Neural progenitor cell (in vitro differentiated cells): ENCODE measurements around the gene CDC42BPA. TPM values are rescaled to one million over a fixed set of nuclear protein-coding genes. Genes with fewer than 3 reads are reported as not detected.

Experiments
- DNase-seq: peaks from one replicate; pipeline ENCODE4 v3.0.0-alpha.2; 2016; ENCODE audit warnings: low spot score
- H2AFZ ChIP-seq: fragments of 200-600 bp; sonication (generic); replicated peaks from 2 replicates; pipeline ENCODE4 v1.6.1; 2016; ENCODE audit warnings: antibody characterized with exemption
- H3F3A ChIP-seq: fragments of 200-600 bp; sonication (generic); 2 replicates; pipeline ENCODE4 v1.6.1; 2016; ENCODE audit warnings: antibody characterized with exemption, low read depth
- H3K27ac ChIP-seq: fragments of 200-600 bp; sonication (generic); 2 replicates; pipeline ENCODE4 v1.5.1; 2016; ENCODE audit warnings: mild to moderate bottlenecking
- H3K27me3 ChIP-seq: fragments of 200-600 bp; sonication (generic); 2 replicates; pipeline ENCODE4 v1.6.1; 2016; ENCODE audit warnings: mild to moderate bottlenecking, moderate library complexity
- H3K36me3 ChIP-seq: fragments of 200-600 bp; sonication (generic); 2 replicates; pipeline ENCODE4 v1.5.1; 2016
- H3K4me1 ChIP-seq: fragments of 200-600 bp; sonication (generic); 2 replicates; pipeline ENCODE4 v1.6.1; 2016; ENCODE audit warnings: mixed run types
- H3K4me2 ChIP-seq: fragments of 200-600 bp; sonication (generic); 2 replicates; pipeline ENCODE4 v1.6.1; 2016
- H3K4me3 ChIP-seq: fragments of 200-600 bp; sonication (generic); 2 replicates; pipeline ENCODE4 v1.5.1; 2016
- H3K79me2 ChIP-seq: fragments of 200-600 bp; sonication (generic); 2 replicates; pipeline ENCODE4 v1.6.1; 2016; ENCODE audit warnings: low read depth
- H3K9ac ChIP-seq: fragments of 200-600 bp; sonication (generic); 2 replicates; pipeline ENCODE4 v1.6.1; 2016
- H3K9me3 ChIP-seq: fragments of 200-600 bp; sonication (generic); 2 replicates; pipeline ENCODE4 v1.5.1; 2016; ENCODE audit warnings: low read depth
- H4K20me1 ChIP-seq: fragments of 200-600 bp; sonication (generic); 2 replicates; pipeline ENCODE4 v1.6.1; 2016; ENCODE audit warnings: low read depth
- H3K27ac Mint-ChIP-seq: 3 replicates; pipeline ENCODE4 v1.8.0; 2021; ENCODE audit warnings: mixed read lengths
- H3K27me3 Mint-ChIP-seq: 2 replicates; pipeline ENCODE4 v1.8.0; 2022; ENCODE audit warnings: low read depth, mild to moderate bottlenecking, inconsistent platforms, moderate library complexity, mixed read lengths; ENCODE audit not compliant: insufficient read depth
- H3K36me3 Mint-ChIP-seq: 3 replicates; pipeline ENCODE4 v1.8.0; 2021; ENCODE audit warnings: mixed read lengths
- H3K4me1 Mint-ChIP-seq: 3 replicates; pipeline ENCODE4 v1.8.0; 2021; ENCODE audit warnings: mixed read lengths
- H3K4me3 Mint-ChIP-seq: 3 replicates; pipeline ENCODE4 v1.8.0; 2021; ENCODE audit warnings: mild to moderate bottlenecking, moderate library complexity, mixed read lengths
- H3K9me3 Mint-ChIP-seq: 3 replicates; pipeline ENCODE4 v1.8.0; 2020; ENCODE audit warnings: mixed read lengths
- EZH2 ChIP-seq: fragments of 200-600 bp; sonication (generic); IDR thresholded peaks from 2 replicates; pipeline ENCODE4 v1.6.1; 2017; ENCODE audit warnings: antibody characterized with exemption, mild to moderate bottlenecking, moderate library complexity
- EZH2phosphoT487 ChIP-seq: fragments of 200-600 bp; sonication (generic); IDR thresholded peaks from 2 replicates; pipeline ENCODE4 v1.6.1; 2017; ENCODE audit warnings: antibody characterized with exemption
- total RNA-seq: library from RNA; depleted of rRNA; stranded (reverse); fragments of >200 nt; gene quantifications from 2 replicates; pipeline ENCODE4 v1.2.3, GENCODE V29; 2015; ENCODE audit warnings: low replicate concordance
- TF ChIP-seq, protein P1 (sequence below): fragments of 200-600 bp; sonication (generic); IDR thresholded peaks from 2 replicates; pipeline ENCODE4 v1.5.1; 2017; ENCODE audit warnings: antibody characterized with exemption, mild to moderate bottlenecking

The CDC42BPA gene
- total RNA-seq, 1 donor from 2014 or later: 54.7 TPM

DNA sequence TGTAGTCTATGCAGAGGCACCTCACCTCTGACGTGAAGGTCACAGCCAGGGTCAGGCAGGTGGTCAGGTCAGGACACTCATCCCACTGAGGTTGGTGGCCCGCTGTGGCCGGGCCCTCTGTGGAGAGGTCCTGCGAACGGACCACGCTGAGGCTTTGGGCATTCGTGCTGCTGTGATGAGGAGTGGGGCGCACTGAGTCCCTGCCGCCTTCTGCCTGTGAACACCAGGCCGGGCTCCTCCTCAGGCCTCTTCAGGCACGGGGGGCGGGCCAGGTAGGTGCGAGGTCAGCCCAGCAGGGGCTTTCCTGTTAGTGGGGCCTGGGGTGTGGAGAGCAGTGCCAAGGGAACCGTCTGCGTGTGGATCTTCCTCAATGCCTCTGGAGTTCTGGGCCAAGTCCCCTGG, 339.2 kb downstream of the CDC42BPA start:
- Histone ChIP-seq H3K79me2 (no peaks in the 10 kb centered on the region), H3K27me3 (no peaks in the 10 kb centered on the region), H3K4me1 (peaks cover 18% of the 10 kb centered on the region), H2AFZ (no peak overlapping the region), H3K27ac (no peak overlapping the region), H3K4me3 (no peak overlapping the region), H3K9ac (no peak overlapping the region), H3K9me3 (no peaks in the 10 kb centered on the region), H4K20me1 (peaks cover 3% of the 10 kb centered on the region), H3K4me2 (no peak overlapping the region), H3K36me3 (no peaks in the 10 kb centered on the region), H3F3A (no peaks in the 10 kb centered on the region)
- H3K36me3 Mint-ChIP-seq: no peaks in the 10 kb centered on the region
- H3K4me3 Mint-ChIP-seq: no peak overlapping the region
- no peak for DNase-seq
- H3K27me3 Mint-ChIP-seq: peaks cover 12% of the 10 kb centered on the region
- no peaks in the 10 kb centered on the region for H3K9me3 Mint-ChIP-seq
- TF ChIP-seq, protein P1, sequence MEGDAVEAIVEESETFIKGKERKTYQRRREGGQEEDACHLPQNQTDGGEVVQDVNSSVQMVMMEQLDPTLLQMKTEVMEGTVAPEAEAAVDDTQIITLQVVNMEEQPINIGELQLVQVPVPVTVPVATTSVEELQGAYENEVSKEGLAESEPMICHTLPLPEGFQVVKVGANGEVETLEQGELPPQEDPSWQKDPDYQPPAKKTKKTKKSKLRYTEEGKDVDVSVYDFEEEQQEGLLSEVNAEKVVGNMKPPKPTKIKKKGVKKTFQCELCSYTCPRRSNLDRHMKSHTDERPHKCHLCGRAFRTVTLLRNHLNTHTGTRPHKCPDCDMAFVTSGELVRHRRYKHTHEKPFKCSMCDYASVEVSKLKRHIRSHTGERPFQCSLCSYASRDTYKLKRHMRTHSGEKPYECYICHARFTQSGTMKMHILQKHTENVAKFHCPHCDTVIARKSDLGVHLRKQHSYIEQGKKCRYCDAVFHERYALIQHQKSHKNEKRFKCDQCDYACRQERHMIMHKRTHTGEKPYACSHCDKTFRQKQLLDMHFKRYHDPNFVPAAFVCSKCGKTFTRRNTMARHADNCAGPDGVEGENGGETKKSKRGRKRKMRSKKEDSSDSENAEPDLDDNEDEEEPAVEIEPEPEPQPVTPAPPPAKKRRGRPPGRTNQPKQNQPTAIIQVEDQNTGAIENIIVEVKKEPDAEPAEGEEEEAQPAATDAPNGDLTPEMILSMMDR: no peak
- TF ChIP-seq EZH2 (no peak), EZH2phosphoT487 (no peak)
- H3K27ac Mint-ChIP-seq: no peak overlapping the region
- peaks cover 17% of the 10 kb centered on the region for H3K4me1 Mint-ChIP-seq

DNA sequence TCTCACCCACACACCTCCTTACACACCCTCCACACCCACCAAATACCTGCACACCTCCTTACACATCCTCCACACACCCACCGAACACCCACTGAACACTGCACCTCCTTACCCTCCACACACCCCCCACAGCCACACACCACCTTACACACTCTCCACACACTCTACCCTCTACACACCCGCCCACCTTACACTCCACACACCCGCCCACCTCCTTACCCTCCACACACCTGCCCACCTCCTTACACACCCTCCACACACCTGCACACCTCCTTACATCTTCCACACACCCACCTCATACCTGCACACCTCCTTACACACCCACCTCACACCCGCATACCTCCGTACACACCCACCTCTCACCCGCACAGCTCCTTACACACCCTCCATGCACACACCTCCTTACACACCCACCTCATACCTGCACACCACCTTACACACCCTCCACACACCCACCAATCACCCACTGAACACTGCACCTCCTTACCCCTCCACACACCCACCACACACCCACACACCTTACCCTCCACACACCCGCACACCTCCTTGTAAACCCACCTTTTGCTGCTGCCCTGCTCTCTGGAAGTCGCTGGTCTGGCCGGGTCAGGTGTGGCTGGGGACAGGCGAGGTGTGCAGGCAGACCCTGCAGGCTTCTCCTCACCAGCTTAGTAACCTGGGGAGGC, 339.7 kb downstream of the CDC42BPA start:
- Mint-ChIP-seq H3K36me3 (no peaks in the 10 kb centered on the region), H3K27ac (no peak overlapping the region), H3K4me3 (no peak overlapping the region), H3K9me3 (no peaks in the 10 kb centered on the region), H3K4me1 (peaks cover 22% of the 10 kb centered on the region), H3K27me3 (peaks cover 14% of the 10 kb centered on the region)
- H3K9me3 ChIP-seq: no peaks in the 10 kb centered on the region
- no peak overlapping the region for H3K9ac ChIP-seq
- H3K4me3 ChIP-seq: no peak overlapping the region
- no peaks in the 10 kb centered on the region for H3K79me2 ChIP-seq
- no peaks in the 10 kb centered on the region for H3F3A ChIP-seq
- TF ChIP-seq EZH2phosphoT487 (no peak), EZH2 (no peak)
- TF ChIP-seq, protein P1: no peak
- no peaks in the 10 kb centered on the region for H3K36me3 ChIP-seq
- DNase-seq: no peak
- no peak overlapping the region for H3K4me2 ChIP-seq
- no peak overlapping the region for H3K27ac ChIP-seq
- H3K27me3 ChIP-seq: no peaks in the 10 kb centered on the region
- H4K20me1 ChIP-seq: peaks cover 3% of the 10 kb centered on the region
- H3K4me1 ChIP-seq: peaks cover 23% of the 10 kb centered on the region
- H2AFZ ChIP-seq: no peak overlapping the region

DNA sequence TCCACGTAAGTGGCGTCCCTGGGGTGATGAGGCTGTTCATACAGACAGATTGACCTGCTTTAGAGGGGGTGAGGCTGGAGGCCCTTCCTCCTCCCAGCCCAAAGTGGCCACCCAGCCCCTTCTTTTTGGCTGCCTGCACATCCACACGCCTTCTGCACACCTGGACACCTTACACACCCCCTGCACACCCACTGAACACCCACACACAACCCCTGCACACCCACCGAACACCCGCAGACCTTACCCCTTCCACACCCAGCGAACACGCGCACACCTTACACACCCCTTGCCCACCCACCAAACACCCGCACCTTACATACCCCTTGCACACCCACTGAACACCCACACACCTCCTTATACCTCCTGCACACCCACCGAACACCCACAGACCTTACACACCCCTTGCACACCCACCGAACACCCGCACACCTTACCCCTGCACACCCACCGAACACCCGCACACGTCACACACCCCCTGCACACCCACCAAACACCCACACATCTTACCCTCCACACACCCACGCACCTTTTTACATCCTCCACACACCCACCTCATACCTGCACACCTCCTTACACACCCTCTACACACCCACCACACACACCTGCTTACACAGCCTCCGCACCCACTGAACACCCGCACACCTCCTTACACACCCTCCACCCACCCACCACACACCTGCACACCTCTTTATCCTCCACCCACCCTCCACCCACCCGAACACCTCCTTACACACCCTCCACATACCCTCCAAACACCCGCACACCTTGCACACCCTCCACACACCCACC, 340.5 kb downstream of the CDC42BPA start:
- no peak for DNase-seq

More for the DNA sequence above, 340.5 kb downstream of the CDC42BPA start:
- TF ChIP-seq EZH2: no peak
- TF ChIP-seq EZH2phosphoT487: no peak
- TF ChIP-seq, protein P1: no peak
- H3K27me3 Mint-ChIP-seq: peaks cover 14% of the 10 kb centered on the region
- H3K4me1 Mint-ChIP-seq: peaks cover 27% of the 10 kb centered on the region
- no peaks in the 10 kb centered on the region for H3F3A ChIP-seq
- no peak overlapping the region for H3K9ac ChIP-seq
- H3K9me3 Mint-ChIP-seq: no peaks in the 10 kb centered on the region
- no peak overlapping the region for H3K4me3 ChIP-seq
- H3K4me1 ChIP-seq: peaks cover 30% of the 10 kb centered on the region
- H3K79me2 ChIP-seq: no peaks in the 10 kb centered on the region
- H3K4me3 Mint-ChIP-seq: no peak overlapping the region
- H2AFZ ChIP-seq: no peak overlapping the region
- H3K4me2 ChIP-seq: no peak overlapping the region
- H3K27ac Mint-ChIP-seq: no peak overlapping the region
- H3K36me3 Mint-ChIP-seq: no peaks in the 10 kb centered on the region
- no peaks in the 10 kb centered on the region for H3K36me3 ChIP-seq
- H3K27me3 ChIP-seq: no peaks in the 10 kb centered on the region
- H3K27ac ChIP-seq: no peak overlapping the region
- peaks cover 3% of the 10 kb centered on the region for H4K20me1 ChIP-seq
- no peaks in the 10 kb centered on the region for H3K9me3 ChIP-seq
